Keratinocyte (primary cell): ENCODE data around the gene HRCT1. TPM values are rescaled to one million over a fixed set of nuclear protein-coding genes. Genes with fewer than 3 reads are reported as not detected.

Experiments
- DNase-seq: peaks from one replicate; pipeline ENCODE4 v3.0.0-alpha.2; 2011; ENCODE audit warnings: low read depth, missing footprints, low spot score
- FAIRE-seq: peaks from 2 replicates; lab custom pipeline; 2011; peaks lifted over from hg19 to GRCh38; lab: Jason Lieb, UNC
- H2AFZ ChIP-seq: 2 replicates; pipeline ENCODE4 v1.6.0; 2012; ENCODE audit warnings: low read length, control low read depth, inconsistent platforms; ENCODE audit not compliant: control insufficient read depth
- H3K27ac ChIP-seq: 2 replicates; pipeline ENCODE4 v1.5.1; 2011; ENCODE audit warnings: low read length; ENCODE audit not compliant: control insufficient read depth, insufficient read depth
- H3K27me3 ChIP-seq: 3 replicates; pipeline ENCODE4 v1.6.0; 2011; ENCODE audit warnings: low read length; ENCODE audit not compliant: control insufficient read depth, insufficient read depth; ENCODE audit errors: extremely low read depth
- H3K36me3 ChIP-seq, 2 experiments: 2 replicates in 1 of 2; 3 replicates in 1 of 2; pipeline ENCODE4 v1.5.1; 2011; ENCODE audit warnings: low read length in 2 of 2, mild to moderate bottlenecking in 1 of 2; ENCODE audit not compliant: control insufficient read depth in 2 of 2, insufficient read depth in 2 of 2; ENCODE audit errors: extremely low read depth in 1 of 2
- H3K4me1 ChIP-seq: 3 replicates; pipeline ENCODE4 v1.5.1; 2011; ENCODE audit warnings: low read length; ENCODE audit not compliant: control insufficient read depth, insufficient read depth; ENCODE audit errors: extremely low read depth
- H3K4me2 ChIP-seq: 3 replicates; pipeline ENCODE4 v1.6.0; 2011; ENCODE audit warnings: low read depth, low read length; ENCODE audit not compliant: control insufficient read depth, insufficient read depth; ENCODE audit errors: extremely low read depth
- H3K4me3 ChIP-seq, 3 experiments: fragments of 200-600 bp in 1 of 3; sonication (generic) in 1 of 3; 2 replicates in 2 of 3; 3 replicates in 1 of 3; pipeline ENCODE4 v1.5.1; 2011 to 2016; ENCODE audit warnings: low read length in 3 of 3, mild to moderate bottlenecking in 3 of 3, control low read depth in 2 of 3, inconsistent platforms in 1 of 3, low read depth in 1 of 3, mixed read lengths in 1 of 3, mixed run types in 1 of 3, moderate library complexity in 1 of 3; ENCODE audit not compliant: control insufficient read depth in 2 of 3, insufficient read depth in 2 of 3; ENCODE audit errors: extremely low read depth in 1 of 3
- H3K79me2 ChIP-seq: 2 replicates; pipeline ENCODE4 v1.6.0; 2012; ENCODE audit warnings: low read length; ENCODE audit not compliant: control insufficient read depth, insufficient read depth
- H3K9ac ChIP-seq: 3 replicates; pipeline ENCODE4 v1.6.0; 2011; ENCODE audit warnings: low read length; ENCODE audit not compliant: control insufficient read depth, insufficient read depth; ENCODE audit errors: extremely low read depth
- H3K9me1 ChIP-seq: 3 replicates; pipeline ENCODE4 v1.6.0; 2011; ENCODE audit warnings: low read length; ENCODE audit not compliant: control insufficient read depth, insufficient read depth; ENCODE audit errors: extremely low read depth
- H3K9me3 ChIP-seq: 2 replicates; pipeline ENCODE4 v1.5.1; 2012; ENCODE audit warnings: low read depth, low read length; ENCODE audit not compliant: control insufficient read depth
- H4K20me1 ChIP-seq: 3 replicates; pipeline ENCODE4 v1.6.0; 2011; ENCODE audit warnings: low read length; ENCODE audit not compliant: control insufficient read depth, insufficient read depth; ENCODE audit errors: extremely low read depth
- CTCF ChIP-seq, 3 experiments: IDR thresholded peaks in 1 of 3; conservative IDR thresholded peaks in 1 of 3; optimal IDR thresholded peaks in 1 of 3; 2 replicates in 2 of 3; 3 replicates in 1 of 3; pipeline versions ENCODE3 to v1.5.1; 2011; ENCODE audit warnings: low read length in 3 of 3, mild to moderate bottlenecking in 3 of 3, moderate library complexity in 2 of 3, control low read depth in 1 of 3, inconsistent platforms in 1 of 3; ENCODE audit not compliant: insufficient read depth in 2 of 3; ENCODE audit errors: extremely low read depth in 1 of 3
- EZH2 ChIP-seq: IDR thresholded peaks from one replicate; pipeline ENCODE4 v1.6.1; 2012; ENCODE audit warnings: inconsistent platforms, mild to moderate bottlenecking, low read length, moderate library complexity
- dilution Hi-C: fragments of 300-500 bp; cut with MboI; formaldehyde crosslinking; loops from one replicate; pipeline ENCODE4 v1.7.0; 2020; ENCODE audit warnings: low sequenced_read_pairs; ENCODE audit not compliant: extremely low pct_ligation_motif_present
- polyA plus RNA-seq, 5 experiments: library from polyadenylated mRNA; depleted of rRNA in 3 of 5; stranded (reverse) in 3 of 5; stranded (forward) in 1 of 5; unstranded in 1 of 5; fragments of >200 nt; gene quantifications; 1 replicate in 1 of 5; 2 replicates in 3 of 5; 3 replicates in 1 of 5; pipeline versions ENCODE4 v1.2.1 to v1.2.3, GENCODE V29; 2011 to 2012; ENCODE audit warnings: missing spikeins in 2 of 5, low read depth in 1 of 5, low replicate concordance in 1 of 5

Gene HRCT1
- polyA plus RNA-seq, 1 donor (not counting 4 experiments of a cell fraction or from before 2014, with no cell fraction given): not detected

DNA sequence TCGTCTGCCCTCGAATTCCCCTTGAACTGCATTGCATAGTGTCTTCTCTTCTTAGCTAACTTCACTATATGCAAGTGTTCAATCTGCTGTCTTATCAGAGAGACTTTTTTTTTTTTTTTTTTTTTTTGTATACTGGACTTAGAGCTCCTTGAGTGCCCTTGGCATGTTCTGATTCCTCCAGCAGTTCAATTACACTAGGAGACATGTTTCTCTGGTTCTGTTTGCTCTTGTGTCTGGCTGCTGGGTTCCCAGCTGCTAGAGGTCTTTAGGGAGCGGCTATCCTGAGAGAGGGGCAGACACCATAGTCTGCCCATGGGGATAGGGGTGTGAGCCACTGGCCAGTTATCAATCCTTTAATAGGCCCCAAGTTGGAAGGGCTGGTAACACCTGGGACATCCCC, 38.8 kb downstream of the HRCT1 start:
- H4K20me1 ChIP-seq: no peaks in the 10 kb centered on the region
- peaks cover 3% of the 10 kb centered on the region for H3K4me1 ChIP-seq
- no peak overlapping the region for H3K9ac ChIP-seq
- H3K9me1 ChIP-seq: no peaks in the 10 kb centered on the region
- H3K4me2 ChIP-seq: no peak overlapping the region
- TF ChIP-seq EZH2: no peak
- TF ChIP-seq CTCF (optimal IDR thresholded peaks at IDR 0.05 in 1 of 3, IDR thresholded peaks at IDR 0.05 in 1 of 3, conservative IDR thresholded peaks at IDR 0.05 in 1 of 3; ENCODE audit: extremely low read depth in 1 of 3, insufficient read depth in 2 of 3, low read length in 3 of 3): no peak
- H3K4me3 ChIP-seq: no peak overlapping the region
- dilution Hi-C loops: no loop called here
- peaks cover 4% of the 10 kb centered on the region for H3K27me3 ChIP-seq
- FAIRE-seq: no peak
- no peaks in the 10 kb centered on the region for H3K79me2 ChIP-seq
- H3K36me3 ChIP-seq: no peaks in the 10 kb centered on the region
- no peak overlapping the region for H3K27ac ChIP-seq
- H2AFZ ChIP-seq: peak overlapping the region; percentile 91
- H3K9me3 ChIP-seq: no peaks in the 10 kb centered on the region
- no peak for DNase-seq

DNA sequence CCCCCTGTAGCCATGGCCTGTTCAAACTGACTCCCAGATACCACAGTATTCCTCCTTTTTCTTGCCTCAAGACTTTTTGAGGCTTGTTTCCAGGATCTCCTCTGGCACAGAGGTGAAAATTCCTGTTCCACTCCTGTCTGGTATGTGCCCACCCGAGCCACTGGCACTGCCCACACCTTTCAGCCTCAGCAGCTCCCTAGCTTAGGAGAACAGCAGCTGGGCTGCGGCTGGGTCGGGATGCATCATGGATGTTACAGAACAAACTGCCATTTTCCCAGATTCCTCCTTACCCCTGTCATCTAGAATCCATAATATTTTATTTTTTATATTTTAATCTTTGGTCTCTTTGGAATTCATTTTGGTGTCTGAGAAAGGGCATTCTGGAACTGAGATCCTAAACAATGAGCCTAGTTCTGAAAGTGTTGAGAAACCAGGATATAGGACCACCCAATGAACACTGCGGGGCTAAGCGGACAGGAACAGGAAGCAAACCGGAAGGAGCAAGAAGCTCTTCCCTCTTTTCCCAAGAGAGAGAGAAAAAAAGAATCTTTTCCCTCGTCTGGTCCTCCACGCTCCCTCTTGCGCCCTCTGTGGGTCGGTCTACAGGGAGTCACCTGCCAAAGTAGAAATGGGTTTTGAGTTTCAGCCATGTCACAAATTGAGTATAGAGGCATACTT, 39.5 kb downstream of the HRCT1 start:
- Histone ChIP-seq H3K9me3 (no peaks in the 10 kb centered on the region), H4K20me1 (no peaks in the 10 kb centered on the region), H3K4me3 (peak overlapping the region in 2 of 3 experiments; percentile 52 to 54), H3K27ac (no peak overlapping the region), H2AFZ (peak overlapping the region; percentile 91), H3K79me2 (no peaks in the 10 kb centered on the region), H3K4me2 (peak overlapping the region; percentile 55), H3K9ac (no peak overlapping the region), H3K36me3 (no peaks in the 10 kb centered on the region), H3K27me3 (peaks cover 4% of the 10 kb centered on the region), H3K4me1 (peaks cover 3% of the 10 kb centered on the region), H3K9me1 (no peaks in the 10 kb centered on the region)
- TF ChIP-seq EZH2: no peak
- TF ChIP-seq CTCF (optimal IDR thresholded peaks at IDR 0.05 in 1 of 3, IDR thresholded peaks at IDR 0.05 in 1 of 3, conservative IDR thresholded peaks at IDR 0.05 in 1 of 3; ENCODE audit: extremely low read depth in 1 of 3, insufficient read depth in 2 of 3, low read length in 3 of 3): peak; percentile 82 to 96 (median 83)
- peak; percentile 84 for FAIRE-seq
- dilution Hi-C loops: no loop called here
- DNase-seq: peak; percentile 45
